Fibroblast of villous mesenchyme (primary cell): ENCODE data around the gene CYTH4. TPM values are rescaled to one million over a fixed set of nuclear protein-coding genes. Genes with fewer than 3 reads are reported as not detected.

Experiments used
- DNase-seq: peaks from one replicate; pipeline ENCODE4 v3.0.0-alpha.2; 2010; ENCODE audit warnings: low read depth
- H3K4me3 ChIP-seq: 2 replicates; pipeline ENCODE4 v1.5.1; 2011; ENCODE audit warnings: low read depth, mild to moderate bottlenecking, low read length
- CTCF ChIP-seq: IDR thresholded peaks from 2 replicates; pipeline ENCODE4 v1.5.1; 2012; ENCODE audit warnings: low read depth, mild to moderate bottlenecking, low read length; ENCODE audit not compliant: insufficient read depth
- total RNA-seq: library from RNA; depleted of rRNA; stranded (reverse); fragments of >200 nt; gene quantifications from 2 replicates; pipeline ENCODE4 v1.2.3, GENCODE V29; 2012

The CYTH4 gene
- total RNA-seq, 1 donor: under 0.01 TPM

- no peak overlapping the region for H3K4me3 ChIP-seq
- TF ChIP-seq CTCF: peak; percentile 97
- peak; percentile 89 for DNase-seq
These were observed 34.6 kb downstream of the CYTH4 start for GRCh38 chr22:37316875-37317371.

GRCh38 chr22:37317698-37318210 lies 35.4 kb downstream of the CYTH4 start:
- no peak for DNase-seq
- no peak for TF ChIP-seq CTCF
- H3K4me3 ChIP-seq: no peak overlapping the region

- no peak for DNase-seq
- H3K4me3 ChIP-seq: no peak overlapping the region
- no peak for TF ChIP-seq CTCF
These were observed 36.2 kb downstream of the CYTH4 start for GRCh38 chr22:37318364-37319109.

- no peak for DNase-seq
- H3K4me3 ChIP-seq: no peak overlapping the region
- TF ChIP-seq CTCF: no peak
These were observed 37.2 kb downstream of the CYTH4 start for GRCh38 chr22:37319469-37319868.

- no peak for DNase-seq
- no peak for TF ChIP-seq CTCF
These were observed 38.7 kb downstream of the CYTH4 start for GRCh38 chr22:37320726-37321677.

GRCh38 chr22:37324340-37325038 lies 42.2 kb downstream of the CYTH4 start:
- no peak for TF ChIP-seq CTCF

More at GRCh38 chr22:37320726-37321677, 38.7 kb downstream of the CYTH4 start:
- H3K4me3 ChIP-seq: no peak overlapping the region

More at GRCh38 chr22:37324340-37325038, 42.2 kb downstream of the CYTH4 start:
- H3K4me3 ChIP-seq: peak overlapping the region; percentile 17
- no peak for DNase-seq
